ENCODE measurements around the gene OAT. TPM values are rescaled to one million over a fixed set of nuclear protein-coding genes. Genes with fewer than 3 reads are reported as not detected.

The OAT gene
- total and polyA plus RNA-seq, 2 experiments from 2014 or later: 568 to 694 TPM

DNA sequence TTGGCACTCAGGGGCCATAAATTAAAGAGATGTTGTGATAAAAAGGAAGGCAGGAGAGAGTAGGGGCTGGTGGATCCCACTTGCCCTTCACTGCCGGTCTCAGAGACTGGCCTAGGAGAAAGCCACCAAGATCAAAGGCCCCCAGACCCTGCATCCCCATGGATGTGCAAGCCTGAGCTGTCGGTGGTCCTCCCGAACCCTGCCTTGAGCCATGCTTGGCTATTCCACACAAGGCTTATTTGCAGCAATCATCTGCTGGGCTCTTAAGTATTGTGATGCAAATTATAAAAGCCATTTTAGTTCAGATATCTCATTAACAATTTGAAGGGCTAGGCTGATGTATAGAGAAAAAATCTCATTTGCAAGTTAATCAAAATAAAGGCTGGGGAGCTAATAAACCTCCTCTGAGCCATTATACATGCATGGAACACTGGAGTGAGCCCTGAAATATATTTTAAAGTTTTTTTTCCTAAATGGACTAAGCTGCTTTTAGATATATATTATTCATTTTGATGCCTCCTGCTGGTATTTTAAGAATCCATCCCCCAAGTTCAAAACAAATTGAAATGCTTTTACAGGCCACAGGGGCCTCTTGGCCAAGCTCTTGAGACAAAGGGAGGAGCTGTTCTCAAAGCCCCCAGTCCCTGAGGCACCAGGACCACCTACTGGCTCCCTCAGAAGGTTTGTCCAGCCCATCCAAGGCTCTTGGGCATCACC, 28.1 kb downstream of the OAT start:
- H3K79me2 ChIP-seq: no peaks in the 10 kb centered on the region

DNA sequence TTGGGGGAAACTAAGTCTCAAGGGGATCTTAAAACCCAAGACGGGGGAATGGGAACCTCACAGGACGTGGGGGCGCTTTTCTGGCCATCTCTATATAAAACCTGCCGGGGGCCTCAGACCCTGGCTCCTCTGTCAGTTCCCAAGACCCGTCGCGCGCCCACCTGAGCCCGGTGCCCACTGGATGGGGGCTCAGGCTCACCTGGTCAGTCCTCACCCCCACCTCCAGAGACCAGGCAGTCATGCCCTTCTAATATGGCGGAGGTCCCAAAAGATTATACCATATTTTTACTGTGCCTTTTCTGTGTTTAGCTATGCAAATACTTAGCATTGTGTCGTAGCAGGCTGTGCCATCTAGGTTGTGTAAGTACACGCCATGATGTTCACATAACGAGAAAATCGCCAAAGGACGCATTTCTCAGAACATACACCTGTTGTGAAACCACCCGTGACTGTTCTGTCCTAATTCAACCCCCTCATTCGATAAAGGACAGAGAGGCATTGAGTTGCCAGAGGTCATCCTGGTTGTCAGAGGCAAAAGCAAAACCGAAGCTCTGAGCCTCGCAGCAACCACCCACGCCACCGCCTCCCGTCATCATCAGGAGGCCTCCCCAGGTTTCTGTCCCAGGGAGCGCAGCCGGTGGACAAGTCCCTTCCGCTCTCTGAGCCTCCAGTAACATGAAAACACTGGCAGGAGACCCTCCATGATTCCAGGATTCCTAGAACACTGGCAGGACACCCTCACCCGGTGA, 28.9 kb downstream of the OAT start:
- peak overlapping the region; percentile 77 for H3K4me2 ChIP-seq
- H3K4me3 ChIP-seq: no peak overlapping the region
- WGBS (ENCODE audit: low lambda C conversion rate, missing lambda C conversion rate): 85% methylated on average over 26 of the region's 26 CpGs
- TF ChIP-seq, protein P1, sequence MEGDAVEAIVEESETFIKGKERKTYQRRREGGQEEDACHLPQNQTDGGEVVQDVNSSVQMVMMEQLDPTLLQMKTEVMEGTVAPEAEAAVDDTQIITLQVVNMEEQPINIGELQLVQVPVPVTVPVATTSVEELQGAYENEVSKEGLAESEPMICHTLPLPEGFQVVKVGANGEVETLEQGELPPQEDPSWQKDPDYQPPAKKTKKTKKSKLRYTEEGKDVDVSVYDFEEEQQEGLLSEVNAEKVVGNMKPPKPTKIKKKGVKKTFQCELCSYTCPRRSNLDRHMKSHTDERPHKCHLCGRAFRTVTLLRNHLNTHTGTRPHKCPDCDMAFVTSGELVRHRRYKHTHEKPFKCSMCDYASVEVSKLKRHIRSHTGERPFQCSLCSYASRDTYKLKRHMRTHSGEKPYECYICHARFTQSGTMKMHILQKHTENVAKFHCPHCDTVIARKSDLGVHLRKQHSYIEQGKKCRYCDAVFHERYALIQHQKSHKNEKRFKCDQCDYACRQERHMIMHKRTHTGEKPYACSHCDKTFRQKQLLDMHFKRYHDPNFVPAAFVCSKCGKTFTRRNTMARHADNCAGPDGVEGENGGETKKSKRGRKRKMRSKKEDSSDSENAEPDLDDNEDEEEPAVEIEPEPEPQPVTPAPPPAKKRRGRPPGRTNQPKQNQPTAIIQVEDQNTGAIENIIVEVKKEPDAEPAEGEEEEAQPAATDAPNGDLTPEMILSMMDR (IDR thresholded peaks at IDR 0.05; ENCODE audit: poor library complexity): no peak
- no peak for TF ChIP-seq EZH2 (IDR thresholded peaks at IDR 0.05; ENCODE audit: borderline replicate concordance)
- no peak for TF ChIP-seq EZH2phosphoT487 (IDR thresholded peaks at IDR 0.05; ENCODE audit: low read depth, severe bottlenecking, unreplicated experiment)
- DNase-seq (ENCODE audit: low spot score): no peak
- no peaks in the 10 kb centered on the region for H3K79me2 ChIP-seq
- peaks cover 3% of the 10 kb centered on the region for H3K4me1 ChIP-seq (ENCODE audit: insufficient read depth)
- no peak overlapping the region for H3K27ac ChIP-seq
- peak overlapping the region; percentile 81 for H2AFZ ChIP-seq
- H3K9me3 ChIP-seq (ENCODE audit: low read depth): no peaks in the 10 kb centered on the region
- H4K20me1 ChIP-seq (ENCODE audit: insufficient read depth, poor library complexity, severe bottlenecking): no peaks in the 10 kb centered on the region
- H3K9me2 ChIP-seq (replicated peaks; ENCODE audit: insufficient read depth): no peaks in the 10 kb centered on the region
- no peaks in the 10 kb centered on the region for H3K27me3 ChIP-seq
- H3K36me3 ChIP-seq (replicated peaks; ENCODE audit: insufficient read depth, low read depth): no peaks in the 10 kb centered on the region

More for the DNA sequence above, 28.1 kb downstream of the OAT start:
- H3K27ac ChIP-seq: no peak overlapping the region
- H3K4me1 ChIP-seq (ENCODE audit: insufficient read depth): peaks cover 3% of the 10 kb centered on the region
- TF ChIP-seq, protein P1 (IDR thresholded peaks at IDR 0.05; ENCODE audit: poor library complexity): no peak
- TF ChIP-seq EZH2phosphoT487 (IDR thresholded peaks at IDR 0.05; ENCODE audit: low read depth, severe bottlenecking, unreplicated experiment) (no peak), EZH2 (IDR thresholded peaks at IDR 0.05; ENCODE audit: borderline replicate concordance) (no peak)
- DNase-seq (ENCODE audit: low spot score): no peak
- no peaks in the 10 kb centered on the region for H3K27me3 ChIP-seq
- H4K20me1 ChIP-seq (ENCODE audit: insufficient read depth, poor library complexity, severe bottlenecking): no peaks in the 10 kb centered on the region
- 76% methylated on average over 3 of the region's 3 CpGs for WGBS (ENCODE audit: low lambda C conversion rate, missing lambda C conversion rate)
- H2AFZ ChIP-seq: no peak overlapping the region
- H3K9me3 ChIP-seq (ENCODE audit: low read depth): no peaks in the 10 kb centered on the region
- no peaks in the 10 kb centered on the region for H3K9me2 ChIP-seq (replicated peaks; ENCODE audit: insufficient read depth)
- H3K4me2 ChIP-seq: no peak overlapping the region
- no peaks in the 10 kb centered on the region for H3K36me3 ChIP-seq (replicated peaks; ENCODE audit: insufficient read depth, low read depth)
- no peak overlapping the region for H3K4me3 ChIP-seq

- H3K4me1 ChIP-seq (ENCODE audit: insufficient read depth): peaks cover 3% of the 10 kb centered on the region
- no peaks in the 10 kb centered on the region for H4K20me1 ChIP-seq (ENCODE audit: insufficient read depth, poor library complexity, severe bottlenecking)
- H3K36me3 ChIP-seq (replicated peaks; ENCODE audit: insufficient read depth, low read depth): no peaks in the 10 kb centered on the region
- no peak for TF ChIP-seq EZH2 (IDR thresholded peaks at IDR 0.05; ENCODE audit: borderline replicate concordance)
- TF ChIP-seq, protein P1 (IDR thresholded peaks at IDR 0.05; ENCODE audit: poor library complexity): peak; percentile 95
- no peak overlapping the region for H3K4me3 ChIP-seq
- 7% methylated on average over 60 of the region's 74 CpGs for WGBS (ENCODE audit: low lambda C conversion rate, missing lambda C conversion rate)
- no peak overlapping the region for H3K27ac ChIP-seq
- peak overlapping the region; percentile 81 for H2AFZ ChIP-seq
- peak overlapping the region; percentile 77 for H3K4me2 ChIP-seq
- H3K79me2 ChIP-seq: no peaks in the 10 kb centered on the region
- H3K27me3 ChIP-seq: no peaks in the 10 kb centered on the region
- no peaks in the 10 kb centered on the region for H3K9me3 ChIP-seq (ENCODE audit: low read depth)
- peak; percentile 97 for DNase-seq (ENCODE audit: low spot score)
- H3K9me2 ChIP-seq (replicated peaks; ENCODE audit: insufficient read depth): no peaks in the 10 kb centered on the region
Measured at GRCh38 chr10:124388823-124389612, 29.7 kb downstream of the OAT start.

Measured in hepatocyte (in vitro differentiated cells).